Measurements from ENCODE around the gene TMEM53.

DNA sequence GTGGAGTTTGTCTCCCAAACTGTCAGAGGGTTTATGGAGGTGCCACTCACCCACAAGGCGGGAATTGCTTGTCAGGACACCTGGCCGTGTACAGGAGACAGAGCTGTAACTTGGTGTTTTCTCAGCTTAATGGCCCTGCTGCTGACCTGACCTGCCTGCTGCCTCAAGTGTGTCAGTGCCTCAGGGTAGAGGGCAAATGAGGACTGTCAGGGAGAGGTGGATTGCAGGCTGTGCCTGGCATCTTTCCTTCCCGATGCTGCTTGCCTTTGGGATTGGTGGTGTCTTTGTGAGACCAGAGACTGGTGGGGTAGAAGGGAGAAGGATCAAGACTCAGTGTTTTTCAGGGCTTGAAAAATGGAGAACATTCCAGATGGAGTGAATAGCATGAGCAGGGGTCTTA, 31.4 kb downstream of the TMEM53 start:
- TF ChIP-seq POLR2AphosphoS5 (IDR thresholded peaks at IDR 0.05) = no peak
- TF ChIP-seq POLR2A (IDR thresholded peaks at IDR 0.05) = no peak
- no peak for TF ChIP-seq CTCF (IDR thresholded peaks at IDR 0.05)
- TF ChIP-seq EP300 (IDR thresholded peaks at IDR 0.05) = no peak

All from stomach (tissue), 4 donors.